Measurements from ENCODE around the gene HTR3D.
"Not testable (repeated sequence)": the region's sequence is repeated elsewhere in the genome, so short reads cannot be mapped to it uniquely, and the experiment has no call there.

The HTR3D gene

GRCh38 chr3:184016811-184017671, 14.5 kb upstream of the HTR3D start:
- peak; percentile 8 to 25 for DNase-seq

- DNase-seq = peak; percentile 94 to 95
These were observed 13.7 kb upstream of the HTR3D start, which contains the start of gene ABCC5 for GRCh38 chr3:184017672-184018423. TSS of gene ABCC5 (minus strand) at chr3:184017884. CDS start at chr3:184014392, 3,492 bp downstream.

GRCh38 chr3:184018424-184018973, 13.0 kb upstream of the HTR3D start:
- DNase-seq = no peak

GRCh38 chr3:184022323-184022722, 9.2 kb upstream of the HTR3D start:
- DNase-seq = peak; percentile 79 to 81

- DNase-seq = not testable (repeated sequence)
These were observed 6.3 kb upstream of the HTR3D start for GRCh38 chr3:184025256-184025655.

- DNase-seq = not testable (repeated sequence)
These were observed 3.2 kb upstream of the HTR3D start for GRCh38 chr3:184028275-184028890.

- DNase-seq = no peak
These were observed 2.1 kb upstream of the HTR3D start for GRCh38 chr3:184029443-184029842.

GRCh38 chr3:184030536-184030935, 1.0 kb upstream of the HTR3D start:
- peak in 1 of 2 experiments; percentile 4 for DNase-seq

- DNase-seq = no peak
These were observed 6.3 kb downstream of the HTR3D start for GRCh38 chr3:184037816-184038215.

- DNase-seq = not testable (repeated sequence)
These were observed 6.8 kb downstream of the HTR3D start for GRCh38 chr3:184038307-184038706.

GRCh38 chr3:184039414-184039813, 7.9 kb downstream of the HTR3D start:
- DNase-seq = no peak

- DNase-seq = no peak
These were observed 8.5 kb downstream of the HTR3D start for GRCh38 chr3:184040010-184040409.

GRCh38 chr3:184042617-184043016, 11.1 kb downstream of the HTR3D start:
- DNase-seq = no peak

- no peak for DNase-seq
These were observed 14.5 kb downstream of the HTR3D start for GRCh38 chr3:184045995-184046394.

- no peak for DNase-seq
These were observed 18.8 kb downstream of the HTR3D start for GRCh38 chr3:184050217-184050847.

- no peak for DNase-seq
These were observed 21.2 kb downstream of the HTR3D start, which contains the start of gene HTR3C for GRCh38 chr3:184052767-184053166. TSS of gene HTR3C (plus strand) at chr3:184053047. CDS start at chr3:184053081, 34 bp downstream.

GRCh38 chr3:184058029-184058428, 26.5 kb downstream of the HTR3D start:
- DNase-seq = no peak

GRCh38 chr3:184059424-184059823, 27.9 kb downstream of the HTR3D start:
- no peak for DNase-seq

GRCh38 chr3:184062637-184063036, 31.1 kb downstream of the HTR3D start:
- DNase-seq = no peak

GRCh38 chr3:184066211-184066610, 34.7 kb downstream of the HTR3D start:
- no peak for DNase-seq

GRCh38 chr3:184067573-184068055, 36.1 kb downstream of the HTR3D start:
- DNase-seq = no peak

- DNase-seq = no peak
These were observed 36.8 kb downstream of the HTR3D start for GRCh38 chr3:184068344-184068743.
